ENCODE results near the gene CENPV. TPM values are rescaled to one million over a fixed set of nuclear protein-coding genes. Genes with fewer than 3 reads are reported as not detected.
A peak's percentile ranks its signal among the peaks of the same experiment; 100 is the strongest.

Gene CENPV
- total RNA-seq, 4 donors from 2014 or later = 27.0 to 156 (median 57.1) TPM

- in situ Hi-C loops (cut with MboI; ENCODE audit: low pct_ligation_motif_present in 1 of 4, low pct_unique_long_range_greater_than_20kb in 1 of 4, low sequenced_read_pairs in 3 of 4) (loop anchor here in 2 of 4 donors (10.0 kb wide), 1 partner anchor 52 kb away; no protein-coding TSS in a partner anchor), intact Hi-C loops (cut with DNase I; ENCODE audit: low total_unique reads) (loop anchor here (10.0 kb wide), 1 partner anchor 62 kb away; no protein-coding TSS in a partner anchor)
- H3K4me3 ChIP-seq = peak overlapping the region in 1 of 4 donors; percentile 80
- WGBS, 2 donors (ENCODE audit: low coverage in 1 of 2) = 45 to 60% methylated on average over 1 to 4 of the region's 4 CpGs
- no peak for DNase-seq
- no peak for TF ChIP-seq CTCF (IDR thresholded peaks at IDR 0.05)
- no peak for TF ChIP-seq POLR2AphosphoS5 (IDR thresholded peaks at IDR 0.05)
- peaks cover 14 to 70% (median 37%) of the 10 kb centered on the region in 4 donors for H3K4me1 ChIP-seq
- H3K9me3 ChIP-seq = no peaks in the 10 kb centered on the region
- no peaks in the 10 kb centered on the region for H3K27me3 ChIP-seq
- H3K36me3 ChIP-seq = peaks cover 0 to 10% (median 5%) of the 10 kb centered on the region in 4 donors
- H3K27ac ChIP-seq = peak overlapping the region in 1 of 4 donors; percentile 91
Measured at GRCh38 chr17:16383216-16383615, 29.9 kb upstream of the CENPV start.

DNA sequence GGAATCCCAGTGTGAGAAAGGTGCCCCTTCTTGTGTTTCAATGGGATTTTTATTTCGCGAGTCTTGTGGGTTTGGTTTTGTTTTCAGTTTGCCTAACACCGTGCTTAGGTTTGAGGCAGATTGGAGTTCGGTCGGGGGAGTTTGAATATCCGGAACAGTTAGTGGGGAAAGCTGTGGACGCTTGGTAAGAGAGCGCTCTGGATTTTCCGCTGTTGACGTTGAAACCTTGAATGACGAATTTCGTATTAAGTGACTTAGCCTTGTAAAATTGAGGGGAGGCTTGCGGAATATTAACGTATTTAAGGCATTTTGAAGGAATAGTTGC, 28.2 kb upstream of the CENPV start:
- Histone ChIP-seq H3K27ac (peak overlapping the region; percentile 87 to 95 (median 92)), H3K36me3 (peaks cover 0 to 10% (median 5%) of the 10 kb centered on the region in 4 donors), H3K27me3 (no peaks in the 10 kb centered on the region), H3K4me3 (peak overlapping the region; percentile 25 to 80 (median 58)), H3K9me3 (no peaks in the 10 kb centered on the region), H3K4me1 (peaks cover 14 to 69% (median 31%) of the 10 kb centered on the region in 4 donors)
- WGBS, 2 donors (ENCODE audit: low coverage in 1 of 2) = 3 to 10% methylated on average over 4 to 14 of the region's 14 CpGs
- no peak for DNase-seq
- no peak for TF ChIP-seq EP300 (IDR thresholded peaks at IDR 0.05; ENCODE audit: low read depth)
- no peak for TF ChIP-seq POLR2A (IDR thresholded peaks at IDR 0.05)
- TF ChIP-seq CTCF (IDR thresholded peaks at IDR 0.05) = no peak
- no peak for TF ChIP-seq POLR2AphosphoS5 (IDR thresholded peaks at IDR 0.05)
- intact Hi-C loops (cut with DNase I; ENCODE audit: low total_unique reads) (loop anchor here (10.0 kb wide), 1 partner anchor 63 kb away; no protein-coding TSS in a partner anchor), in situ Hi-C loops (cut with MboI; ENCODE audit: low pct_ligation_motif_present in 1 of 4, low pct_unique_long_range_greater_than_20kb in 1 of 4, low sequenced_read_pairs in 3 of 4) (loop anchor here in 2 of 4 donors (10.0 kb wide), 1 partner anchor 53 kb away; no protein-coding TSS in a partner anchor)

DNA sequence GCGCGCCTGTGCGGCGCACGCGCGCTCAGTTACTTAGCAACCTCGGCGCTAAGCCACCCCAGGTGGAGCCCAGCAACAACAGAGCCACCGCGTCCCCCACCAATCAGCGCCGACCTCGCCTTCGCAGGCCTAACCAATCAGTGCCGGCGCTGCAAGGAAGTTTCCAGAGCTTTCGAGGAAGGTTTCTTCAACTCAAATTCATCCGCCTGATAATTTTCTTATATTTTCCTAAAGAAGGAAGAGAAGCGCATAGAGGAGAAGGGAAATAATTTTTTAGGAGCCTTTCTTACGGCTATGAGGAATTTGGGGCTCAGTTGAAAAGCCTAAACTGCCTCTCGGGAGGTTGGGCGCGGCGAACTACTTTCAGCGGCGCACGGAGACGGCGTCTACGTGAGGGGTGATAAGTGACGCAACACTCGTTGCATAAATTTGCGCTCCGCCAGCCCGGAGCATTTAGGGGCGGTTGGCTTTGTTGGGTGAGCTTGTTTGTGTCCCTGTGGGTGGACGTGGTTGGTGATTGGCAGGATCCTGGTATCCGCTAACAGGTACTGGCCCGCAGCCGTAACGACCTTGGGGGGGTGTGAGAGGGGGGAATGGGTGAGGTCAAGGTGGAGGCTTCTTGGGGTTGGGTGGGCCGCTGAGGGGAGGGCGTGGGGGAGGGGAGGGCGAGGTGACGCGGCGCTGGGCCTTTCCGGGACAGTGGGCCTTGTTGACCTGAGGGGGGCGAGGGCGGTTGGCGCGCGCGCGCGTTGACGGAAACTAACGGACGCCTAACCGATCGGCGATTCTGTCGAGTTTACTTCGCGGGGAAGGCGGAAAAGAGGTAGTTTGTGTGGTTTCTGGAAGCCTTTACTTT, 27.6 kb upstream of the CENPV start, which contains the start of gene UBB:
TSS of gene UBB (plus strand) at position 452 of the 856 bp plus-strand sequence. CDS start 817 bp downstream, outside the sequence.
- intact Hi-C loops (cut with DNase I; ENCODE audit: low total_unique reads) (loop anchor here (10.0 kb wide), 1 partner anchor 64 kb away; no protein-coding TSS in a partner anchor), in situ Hi-C loops (cut with MboI; ENCODE audit: low pct_ligation_motif_present in 1 of 4, low pct_unique_long_range_greater_than_20kb in 1 of 4, low sequenced_read_pairs in 3 of 4) (loop anchor here in 2 of 4 donors (10.0 kb wide), 1 partner anchor 54 kb away; no protein-coding TSS in a partner anchor)
- DNase-seq = peak; percentile 97
- H3K4me3 ChIP-seq = peak within 1 kb of the TSS; percentile 27 to 80 (median 58)
- no peaks in the 10 kb centered on the region for H3K9me3 ChIP-seq
- no peaks in the 10 kb centered on the region for H3K27me3 ChIP-seq
- H3K27ac ChIP-seq = peak within 1 kb of the TSS; percentile 87 to 95 (median 92)
- TF ChIP-seq CTCF (IDR thresholded peaks at IDR 0.05) (peak in 1 of 5 experiments; percentile 10), EP300 (IDR thresholded peaks at IDR 0.05; ENCODE audit: low read depth) (peak; percentile 61), POLR2A (IDR thresholded peaks at IDR 0.05) (peak; percentile 99), POLR2AphosphoS5 (IDR thresholded peaks at IDR 0.05) (peak; percentile 100)
- H3K4me1 ChIP-seq = peaks cover 14 to 63% (median 30%) of the 10 kb centered on the region in 4 donors
- peaks cover 0 to 10% (median 5%) of the 10 kb centered on the region in 4 donors for H3K36me3 ChIP-seq
- WGBS, 2 donors (ENCODE audit: low coverage in 1 of 2) = 0 to 1% methylated on average over 26 to 63 of the region's 67 CpGs

DNA sequence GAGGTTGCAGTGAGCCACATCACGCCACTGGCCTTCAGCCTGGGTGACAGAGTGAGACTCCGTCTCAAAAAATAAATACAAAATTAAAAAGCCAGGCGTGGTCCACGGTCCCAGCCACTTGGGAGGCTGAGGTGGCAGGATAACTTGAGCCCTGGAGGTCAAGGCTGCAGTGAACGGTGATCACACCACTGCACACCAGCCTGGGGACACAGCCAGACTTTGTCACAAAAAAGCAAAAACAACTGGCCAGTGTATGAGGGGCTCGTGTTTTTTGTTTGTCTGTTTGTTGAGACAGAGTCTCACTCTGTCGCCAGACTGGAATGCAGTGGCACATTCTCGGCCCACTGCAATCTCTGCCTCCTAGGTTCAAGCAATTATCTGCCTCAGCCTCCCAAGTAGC, 26.4 kb upstream of the CENPV start:
- 80 to 87% methylated on average over 6 to 8 of the region's 8 CpGs for WGBS, 2 donors (ENCODE audit: low coverage in 1 of 2)
- in situ Hi-C loops (cut with MboI; ENCODE audit: low pct_ligation_motif_present in 1 of 4, low pct_unique_long_range_greater_than_20kb in 1 of 4, low sequenced_read_pairs in 3 of 4) = loop anchor here in 2 of 4 donors (10.0 kb wide), 1 partner anchor 55 kb away; no protein-coding TSS in a partner anchor
- Histone ChIP-seq H3K4me3 (no peak overlapping the region), H3K27ac (peak overlapping the region; percentile 87 to 95 (median 92)), H3K27me3 (no peaks in the 10 kb centered on the region), H3K9me3 (no peaks in the 10 kb centered on the region), H3K4me1 (peaks cover 14 to 64% (median 31%) of the 10 kb centered on the region in 4 donors), H3K36me3 (peaks cover 0 to 10% (median 5%) of the 10 kb centered on the region in 4 donors)
- no peak for DNase-seq
- intact Hi-C loops (cut with DNase I; ENCODE audit: low total_unique reads) = loop anchor here (10.0 kb wide), 1 partner anchor 65 kb away; no protein-coding TSS in a partner anchor
- TF ChIP-seq POLR2AphosphoS5 (IDR thresholded peaks at IDR 0.05) = no peak
- TF ChIP-seq CTCF (IDR thresholded peaks at IDR 0.05) = no peak
- TF ChIP-seq POLR2A (IDR thresholded peaks at IDR 0.05) = no peak
- TF ChIP-seq EP300 (IDR thresholded peaks at IDR 0.05; ENCODE audit: low read depth) = no peak

Data from transverse colon (tissue), 4 donors.